Ishikawa (cell line): ENCODE measurements around the gene SDK1.

Source experiments
- CEBPB ChIP-seq: IDR thresholded peaks from 2 replicates; pipeline ENCODE4 v1.6.1; 2012
- CREB1 ChIP-seq: IDR thresholded peaks from 2 replicates; pipeline ENCODE4 v1.6.1; 2012; ENCODE audit warnings: low read depth
- EGR1 ChIP-seq: IDR thresholded peaks from 2 replicates; pipeline ENCODE4 v1.6.1; 2012
- EP300 ChIP-seq: IDR thresholded peaks from 2 replicates; pipeline ENCODE4 v1.6.1; 2012; ENCODE audit warnings: borderline replicate concordance
- FOXM1 ChIP-seq: IDR thresholded peaks from 2 replicates; pipeline ENCODE4 v1.6.1; 2012; ENCODE audit warnings: low read depth, borderline replicate concordance
- MAX ChIP-seq: IDR thresholded peaks from 2 replicates; pipeline ENCODE4 v1.6.1; 2012
- NFIC ChIP-seq: IDR thresholded peaks from 2 replicates; pipeline ENCODE4 v1.6.1; 2012
- RAD21 ChIP-seq: IDR thresholded peaks from 2 replicates; pipeline ENCODE4 v1.6.1; 2012; ENCODE audit warnings: low read depth
- REST ChIP-seq: IDR thresholded peaks from 2 replicates; pipeline ENCODE4 v1.6.1; 2012; ENCODE audit warnings: low read depth, mild to moderate bottlenecking
- TAF1 ChIP-seq: IDR thresholded peaks from 2 replicates; pipeline ENCODE4 v1.6.1; 2012; ENCODE audit warnings: low read depth, mild to moderate bottlenecking
- TCF12 ChIP-seq: IDR thresholded peaks from 2 replicates; pipeline ENCODE4 v1.6.1; 2012; ENCODE audit warnings: low read depth
- TEAD4 ChIP-seq: IDR thresholded peaks from 2 replicates; pipeline ENCODE4 v1.6.1; 2012
- YY1 ChIP-seq: IDR thresholded peaks from 2 replicates; pipeline ENCODE4 v1.6.1; 2012; ENCODE audit warnings: low read depth
- ZBTB7A ChIP-seq: IDR thresholded peaks from 2 replicates; pipeline ENCODE4 v1.6.1; 2012; ENCODE audit warnings: low read depth
- TF ChIP-seq, protein P1 (sequence below): IDR thresholded peaks from 2 replicates; pipeline ENCODE4 v1.6.1; 2012

Gene SDK1

GRCh38 chr7:4272141-4272540 lies 971.1 kb downstream of the SDK1 start:
- TF ChIP-seq TEAD4: no peak
- TF ChIP-seq ZBTB7A: no peak
- no peak for TF ChIP-seq TCF12
- no peak for TF ChIP-seq TAF1
- TF ChIP-seq EGR1: no peak
- TF ChIP-seq NFIC: no peak
- no peak for TF ChIP-seq YY1
- TF ChIP-seq EP300: no peak
- TF ChIP-seq RAD21: no peak
- no peak for TF ChIP-seq FOXM1
- TF ChIP-seq, protein P1, sequence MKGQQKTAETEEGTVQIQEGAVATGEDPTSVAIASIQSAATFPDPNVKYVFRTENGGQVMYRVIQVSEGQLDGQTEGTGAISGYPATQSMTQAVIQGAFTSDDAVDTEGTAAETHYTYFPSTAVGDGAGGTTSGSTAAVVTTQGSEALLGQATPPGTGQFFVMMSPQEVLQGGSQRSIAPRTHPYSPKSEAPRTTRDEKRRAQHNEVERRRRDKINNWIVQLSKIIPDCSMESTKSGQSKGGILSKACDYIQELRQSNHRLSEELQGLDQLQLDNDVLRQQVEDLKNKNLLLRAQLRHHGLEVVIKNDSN: no peak
- TF ChIP-seq MAX: no peak
- no peak for TF ChIP-seq REST
- no peak for TF ChIP-seq CREB1
- no peak for TF ChIP-seq CEBPB

DNA sequence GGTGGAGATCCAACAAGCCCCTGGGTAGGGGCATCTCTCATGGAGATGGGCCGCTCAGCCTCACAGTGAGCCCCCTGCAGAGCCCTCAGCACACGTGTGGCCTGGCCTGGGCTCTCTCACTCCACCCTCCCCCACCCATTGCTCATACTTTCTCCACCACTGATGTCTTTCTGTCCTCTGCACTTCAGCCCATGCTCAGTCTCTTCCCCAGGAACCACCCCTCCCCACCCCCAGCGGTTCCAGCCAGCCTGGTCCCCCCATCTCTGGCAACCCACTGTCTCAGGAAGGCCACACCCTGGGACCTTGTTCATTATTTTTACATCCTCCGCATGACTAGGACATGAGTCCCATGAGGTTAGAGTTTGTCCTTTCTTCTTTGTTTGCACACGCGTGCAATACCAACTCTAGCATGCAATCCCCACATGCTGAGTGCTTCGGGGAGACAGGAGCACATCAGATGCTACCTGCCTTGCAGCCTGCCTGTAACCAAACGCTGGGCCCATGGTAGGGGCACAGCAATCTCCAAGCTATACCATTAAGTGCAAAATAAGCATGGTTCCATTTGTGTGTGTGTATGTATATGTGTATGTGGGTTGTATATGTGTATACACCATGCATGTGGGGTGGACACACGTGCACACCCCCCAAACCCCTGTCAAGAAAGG lies 972.6 kb downstream of the SDK1 start:
- TF ChIP-seq CEBPB (no peak), EP300 (no peak), TEAD4 (no peak), YY1 (no peak), TCF12 (no peak), ZBTB7A (no peak), RAD21 (no peak), MAX (no peak), NFIC (no peak), EGR1 (no peak)
- TF ChIP-seq, protein P1: no peak

DNA sequence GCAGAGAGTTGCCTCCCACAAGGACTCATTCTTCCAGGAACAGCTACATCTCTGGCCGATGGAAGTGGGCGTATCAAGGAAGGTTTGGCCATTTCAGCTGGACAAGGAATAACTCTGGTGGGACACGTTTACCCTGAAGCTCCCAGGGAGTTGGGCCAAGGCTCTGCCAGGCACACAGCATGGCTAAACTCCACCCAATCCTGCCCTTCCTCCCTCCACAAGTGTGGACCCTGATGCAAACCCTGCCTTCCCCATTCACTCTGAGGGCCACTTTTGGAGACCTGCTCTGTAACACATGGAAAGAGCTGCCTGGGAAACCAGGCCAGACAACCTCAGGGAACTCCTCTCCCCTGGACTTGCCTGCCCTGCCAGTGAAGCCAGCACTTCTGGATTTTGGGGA lies 973.2 kb downstream of the SDK1 start:
- TF ChIP-seq TCF12 (no peak), YY1 (no peak), TEAD4 (no peak), MAX (no peak), CEBPB (no peak), EGR1 (no peak), REST (no peak), CREB1 (no peak), TAF1 (no peak), FOXM1 (no peak), RAD21 (no peak), NFIC (no peak), ZBTB7A (no peak), EP300 (no peak)
- TF ChIP-seq, protein P1: no peak

- no peak for TF ChIP-seq MAX
- no peak for TF ChIP-seq CREB1
- no peak for TF ChIP-seq EP300
- TF ChIP-seq, protein P1: no peak
- no peak for TF ChIP-seq ZBTB7A
- TF ChIP-seq TCF12: no peak
- TF ChIP-seq TEAD4: no peak
- TF ChIP-seq REST: no peak
- no peak for TF ChIP-seq EGR1
- TF ChIP-seq CEBPB: no peak
- TF ChIP-seq FOXM1: no peak
- no peak for TF ChIP-seq RAD21
- TF ChIP-seq NFIC: no peak
- TF ChIP-seq YY1: no peak
- no peak for TF ChIP-seq TAF1
These were observed 976.9 kb downstream of the SDK1 start for GRCh38 chr7:4277936-4278335.
